Breast epithelium (tissue), 3 donors: Measurements from ENCODE around the gene ZNF865.

Experiments used
- CTCF ChIP-seq, 3 donors: fragments of 450-650 bp; IDR thresholded peaks; one replicate each; pipeline ENCODE4 v1.5.1; 2016 to 2017; ENCODE audit warnings: antibody characterized with exemption in 3 of 3, mild to moderate bottlenecking in 3 of 3, moderate library complexity in 3 of 3
- POLR2A ChIP-seq: fragments of 450-650 bp; IDR thresholded peaks from one replicate; pipeline ENCODE4 v1.6.1; 2016; ENCODE audit warnings: antibody characterized with exemption, mild to moderate bottlenecking, moderate library complexity

- TF ChIP-seq CTCF (IDR thresholded peaks at IDR 0.05) (no peak), POLR2A (no peak)
Measured at GRCh38 chr19:55606817-55607216, 1.4 kb downstream of the ZNF865 start.
